OCI-LY3 (cell line): Measurements from ENCODE around the gene NECAB2.
"Not testable (repeated sequence)": the region's sequence is repeated elsewhere in the genome, so short reads cannot be mapped to it uniquely, and the experiment has no call there.

ENCODE experiments used
- CTCF ChIP-seq: fragments of 200-600, 300-600 bp; sonication (generic); IDR thresholded peaks from 2 replicates; pipeline ENCODE4 v1.5.1; 2014; ENCODE audit warnings: antibody characterized with exemption, low read length, low read depth
- EZH2phosphoT487 ChIP-seq: fragments of 200-600 bp; shearing (Covaris generic); IDR thresholded peaks from 2 replicates; pipeline ENCODE4 v1.6.1; 2018; ENCODE audit warnings: antibody characterized with exemption, mixed run types, low read depth

GRCh38 chr16:83950862-83951399 is 17.1 kb upstream of the NECAB2 start:
- not testable (repeated sequence) for TF ChIP-seq CTCF, EZH2phosphoT487
